NCI-H1436 (cell line): ENCODE data around the gene NOL6.
"Not testable (repeated sequence)": the region's sequence is repeated elsewhere in the genome, so short reads cannot be mapped to it uniquely, and the experiment has no call there.

Source experiments
- DNase-seq: peaks from one replicate; lab custom pipeline; 2025; lab: John Stamatoyannopoulos, UW

NOL6 gene

DNA sequence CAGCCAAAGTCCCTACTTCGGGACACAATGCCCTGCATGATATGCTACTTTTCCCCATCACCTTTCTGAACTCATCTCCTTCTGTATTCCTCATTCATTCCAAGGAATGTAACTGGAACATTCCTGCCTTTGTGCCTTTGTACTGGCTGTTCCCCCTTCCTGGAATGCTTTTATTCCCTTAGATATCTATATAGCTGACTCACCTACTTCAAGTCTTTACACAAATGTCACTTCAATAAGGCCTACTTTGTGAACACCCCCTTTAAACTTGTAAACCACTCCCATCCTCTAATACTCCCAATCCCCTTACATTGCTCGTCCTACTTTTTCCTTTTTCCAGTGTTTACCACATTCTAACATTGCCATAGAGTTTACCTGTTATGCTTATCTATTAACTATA, 2.4 kb downstream of the NOL6 start:
- DNase-seq: no peak

GRCh38 chr9:33469891-33470290, 3.8 kb downstream of the NOL6 start:
- DNase-seq: no peak

- DNase-seq: no peak
Observed at GRCh38 chr9:33468797-33469621, 4.7 kb downstream of the NOL6 start.

GRCh38 chr9:33468215-33468730, 5.5 kb downstream of the NOL6 start:
- DNase-seq: no peak

DNA sequence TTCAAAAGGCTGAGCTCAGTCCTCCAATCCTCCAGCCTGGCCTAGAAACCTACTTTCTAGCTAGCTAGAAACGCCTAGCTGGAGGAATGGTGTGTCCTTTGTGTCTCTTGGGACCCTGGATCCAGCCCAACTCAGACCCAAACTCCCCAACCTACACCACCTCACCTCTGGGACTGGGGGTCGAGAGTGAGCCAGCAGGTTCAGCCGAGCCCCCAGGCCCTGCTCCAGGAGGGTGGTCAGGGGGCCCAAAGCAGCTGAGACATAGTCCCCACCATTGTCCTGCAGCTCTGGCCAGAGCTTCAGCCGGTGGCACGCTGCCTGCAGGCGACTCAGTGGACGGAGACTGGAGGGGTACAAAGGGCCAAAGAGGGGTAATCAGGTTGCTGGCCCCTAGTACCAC, 6.2 kb downstream of the NOL6 start:
- DNase-seq: no peak

- peak; percentile 9 for DNase-seq
Observed at GRCh38 chr9:33466565-33467495, 6.9 kb downstream of the NOL6 start.

GRCh38 chr9:33465596-33466564, 7.8 kb downstream of the NOL6 start:
- no peak for DNase-seq

GRCh38 chr9:33465096-33465495, 8.6 kb downstream of the NOL6 start:
- DNase-seq: no peak

GRCh38 chr9:33464045-33464636, 9.6 kb downstream of the NOL6 start:
- no peak for DNase-seq

GRCh38 chr9:33463151-33463550, 10.6 kb downstream of the NOL6 start:
- no peak for DNase-seq

DNA sequence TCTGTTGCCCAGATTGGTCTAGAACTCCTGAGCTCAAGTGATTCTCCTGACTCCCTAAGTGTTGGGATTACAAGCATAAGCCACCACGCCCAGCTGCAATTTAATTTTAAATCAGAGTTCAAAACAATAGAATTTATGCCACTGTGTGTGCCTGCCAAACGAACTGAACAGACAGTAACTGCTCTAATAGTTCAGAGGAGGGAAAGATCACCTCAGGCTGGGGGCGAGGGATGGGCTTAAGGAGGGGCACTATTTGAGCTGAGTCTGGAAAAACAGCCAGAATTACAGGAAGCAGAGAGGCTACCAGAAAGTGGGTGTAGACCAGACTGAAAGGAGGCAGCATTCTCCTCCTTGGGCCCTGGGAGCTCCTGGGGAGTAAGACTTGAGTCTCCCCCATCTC, 12.2 kb downstream of the NOL6 start:
- no peak for DNase-seq

- DNase-seq: no peak
Observed at GRCh38 chr9:33460854-33461253, 12.9 kb downstream of the NOL6 start.

GRCh38 chr9:33459115-33459514, 14.6 kb downstream of the NOL6 start:
- no peak for DNase-seq

DNA sequence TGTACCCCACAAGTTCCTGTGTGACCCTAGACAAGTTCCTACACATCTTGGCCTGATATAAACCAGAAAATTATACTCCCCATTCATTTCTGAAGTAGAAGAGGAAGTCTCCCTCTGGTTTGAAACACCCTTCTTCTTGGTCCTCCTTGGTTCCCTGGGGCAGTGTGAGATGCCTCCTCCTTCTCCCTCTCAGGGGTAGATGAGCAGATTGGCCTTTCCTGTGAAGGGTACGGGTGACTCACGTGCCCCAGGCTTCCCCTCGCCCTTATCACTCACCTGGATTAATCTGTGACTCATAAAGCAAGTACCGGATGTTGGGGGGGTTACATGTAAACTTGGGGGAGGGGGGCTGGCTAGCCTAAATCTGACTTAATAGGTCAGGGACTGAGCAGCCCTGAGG, 15.3 kb downstream of the NOL6 start:
- DNase-seq: no peak

DNA sequence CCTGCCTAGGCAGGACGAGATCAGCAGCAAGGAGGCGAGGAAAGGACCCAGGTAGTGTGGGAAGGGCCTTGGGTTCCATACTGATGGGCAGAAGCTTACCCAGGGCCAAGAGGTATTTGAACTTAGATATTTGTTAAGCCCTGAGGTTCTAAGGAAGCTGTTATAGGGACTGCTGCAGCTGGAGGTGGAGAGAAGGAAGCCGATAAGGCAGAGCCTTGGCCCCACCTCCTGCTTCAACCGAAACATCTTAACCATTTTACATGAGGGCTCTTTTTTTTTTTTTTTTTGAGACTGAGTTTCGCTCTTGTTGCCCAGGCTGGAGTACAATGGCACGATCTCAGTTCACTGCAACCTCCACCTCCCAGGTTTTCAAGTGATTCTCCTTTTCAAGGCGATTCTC, 17.8 kb downstream of the NOL6 start:
- no peak for DNase-seq

- DNase-seq: not testable (repeated sequence)
Observed at GRCh38 chr9:33455456-33455855, 18.3 kb downstream of the NOL6 start.

GRCh38 chr9:33454661-33455026, 19.1 kb downstream of the NOL6 start:
- DNase-seq: not testable (repeated sequence)

- DNase-seq: no peak
Observed at GRCh38 chr9:33453999-33454660, 19.6 kb downstream of the NOL6 start.

DNA sequence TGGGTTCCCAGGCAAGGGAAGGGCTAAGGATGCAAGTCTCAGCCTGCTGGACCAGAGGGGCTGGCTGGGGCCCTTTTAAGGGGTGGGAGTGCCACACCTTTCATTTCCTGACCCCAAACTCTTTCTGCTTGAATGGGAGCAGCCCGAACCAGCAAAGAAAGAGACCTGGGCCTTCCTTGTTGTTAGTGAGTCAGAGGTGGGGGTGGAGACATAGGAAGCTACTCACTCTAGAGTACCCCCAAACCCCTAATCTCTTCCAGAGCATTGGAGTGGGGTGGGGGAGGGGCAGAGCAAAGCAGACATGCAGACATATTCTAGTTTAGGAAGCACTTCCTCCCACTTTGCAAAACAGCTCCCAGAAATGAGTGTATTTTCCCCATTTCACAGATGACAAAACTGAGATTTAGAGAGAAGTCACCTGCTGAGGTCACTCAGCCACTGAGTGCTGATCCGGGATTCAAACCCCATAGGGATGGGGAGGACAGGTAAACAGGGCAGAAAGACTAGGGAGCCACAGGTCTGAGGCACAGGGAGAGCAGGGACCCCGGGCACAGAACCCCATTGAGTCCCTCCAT, 20.4 kb downstream of the NOL6 start:
- no peak for DNase-seq

DNA sequence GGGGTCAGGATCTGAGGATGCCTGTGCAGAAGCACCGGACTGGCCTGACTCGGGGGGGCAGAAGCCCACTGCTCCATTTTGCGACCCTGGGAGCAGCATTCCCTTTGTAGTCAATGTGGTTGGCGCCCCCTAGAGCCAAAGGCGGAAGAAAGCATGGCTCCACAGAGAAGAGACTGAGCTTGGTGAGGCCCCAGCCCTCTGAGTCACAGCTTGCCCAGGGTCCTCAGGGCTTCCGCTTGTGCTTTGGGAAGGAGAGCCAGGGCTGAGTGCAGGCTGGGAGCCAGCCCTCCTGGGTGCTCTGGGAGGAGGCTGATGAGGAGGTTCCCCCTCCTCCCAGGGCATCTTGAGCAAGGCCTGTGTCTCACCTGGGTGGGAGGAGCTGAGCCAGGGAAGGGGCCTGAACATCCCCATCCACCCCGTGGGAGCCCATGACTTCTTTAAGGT, 20.9 kb downstream of the NOL6 start:
- peak; percentile 9 for DNase-seq
